HepG2 (cell line): ENCODE measurements around the gene JPT2. TPM values are rescaled to one million over a fixed set of nuclear protein-coding genes. Genes with fewer than 3 reads are reported as not detected.
A peak's percentile ranks its signal among the peaks of the same experiment; 100 is the strongest.

Experiments used
- AGO2 ChIP-seq: fragments of 200-400 bp; formaldehyde crosslinking; optimal IDR thresholded peaks from 2 replicates; pipeline ENCODE3; 2017; ENCODE audit warnings: mild to moderate bottlenecking, low read depth, low read length, moderate library complexity
- ELF1 ChIP-seq: sonication (generic); formaldehyde crosslinking; IDR thresholded peaks from 2 replicates; pipeline ENCODE4 v1.4.0; 2020; ENCODE audit warnings: missing genetic modification reagents
- GTF2F1 ChIP-seq: fragments of 150-350 bp; IDR thresholded peaks from 2 replicates; pipeline ENCODE4 v1.6.1; 2014; ENCODE audit warnings: low read length
- HNRNPLL ChIP-seq: fragments of 200-400 bp; formaldehyde crosslinking; IDR thresholded peaks from 2 replicates; pipeline ENCODE4 v1.6.1; 2017; ENCODE audit warnings: mild to moderate bottlenecking, low read depth, low read length; ENCODE audit not compliant: poor library complexity, severe bottlenecking
- MZF1 ChIP-seq: sonication (generic); formaldehyde crosslinking; IDR thresholded peaks from 2 replicates; pipeline ENCODE4 v1.8.1; 2023; ENCODE audit warnings: mild to moderate bottlenecking, missing genetic modification reagents, borderline replicate concordance
- RAD51 ChIP-seq: fragments of 450-650 bp; IDR thresholded peaks from 2 replicates; pipeline ENCODE4 v1.6.1; 2016; ENCODE audit warnings: borderline replicate concordance
- SOX13 ChIP-seq, 3 experiments: fragments of 450-650 bp in 1 of 3; sonication (generic) in 1 of 3; formaldehyde crosslinking in 1 of 3; IDR thresholded peaks in 2 of 3; conservative IDR thresholded peaks in 1 of 3; 2 replicates each; pipeline versions ENCODE4 v1.5.0 to v1.6.1; 2016 to 2020; ENCODE audit warnings: antibody characterized with exemption in 1 of 3, mild to moderate bottlenecking in 1 of 3, missing compliant biosample characterization in 1 of 3, missing genetic modification reagents in 1 of 3, moderate library complexity in 1 of 3
- TMF1 ChIP-seq: sonication (generic); formaldehyde crosslinking; IDR thresholded peaks from 2 replicates; pipeline ENCODE4 v1.8.1; 2022; ENCODE audit warnings: low read depth, missing genetic modification reagents
- ZBTB14 ChIP-seq: sonication (generic); formaldehyde crosslinking; IDR thresholded peaks from 2 replicates; pipeline ENCODE4 v1.4.0; 2020; ENCODE audit warnings: missing genetic modification reagents
- ZFP62 ChIP-seq: sonication (generic); formaldehyde crosslinking; IDR thresholded peaks from 2 replicates; pipeline ENCODE4 v1.4.0; 2020; ENCODE audit warnings: missing genetic modification reagents
- ZNF234 ChIP-seq: sonication (generic); formaldehyde crosslinking; conservative IDR thresholded peaks from 2 replicates; pipeline ENCODE4 v1.5.1; 2020; ENCODE audit warnings: mild to moderate bottlenecking, missing genetic modification reagents
- ZNF34 ChIP-seq: sonication (generic); formaldehyde crosslinking; IDR thresholded peaks from 2 replicates; pipeline ENCODE4 v1.4.0; 2020; ENCODE audit warnings: mild to moderate bottlenecking, missing genetic modification reagents, borderline replicate concordance
- ZNF382 ChIP-seq: sonication (generic); formaldehyde crosslinking; IDR thresholded peaks from 2 replicates; pipeline ENCODE4 v1.5.0; 2020; ENCODE audit warnings: missing genetic modification reagents, mild to moderate bottlenecking, borderline replicate concordance
- ZNF567 ChIP-seq: sonication (generic); formaldehyde crosslinking; IDR thresholded peaks from 2 replicates; pipeline ENCODE4 v1.8.1; 2023; ENCODE audit warnings: mild to moderate bottlenecking, missing genetic modification reagents, borderline replicate concordance
- ZNF589 ChIP-seq: sonication (generic); formaldehyde crosslinking; conservative IDR thresholded peaks from 2 replicates; pipeline ENCODE4 v1.8.0; 2022; ENCODE audit warnings: mild to moderate bottlenecking, moderate library complexity, missing genetic modification reagents
- ZSCAN12 ChIP-seq: sonication (generic); formaldehyde crosslinking; IDR thresholded peaks from 2 replicates; pipeline ENCODE4 v1.9.0; 2021; ENCODE audit warnings: mild to moderate bottlenecking, missing genetic modification reagents
- ZSCAN31 ChIP-seq: sonication (generic); formaldehyde crosslinking; IDR thresholded peaks from 2 replicates; pipeline ENCODE4 v1.5.0; 2020; ENCODE audit warnings: low read depth, mild to moderate bottlenecking, missing genetic modification reagents
- polyA plus RNA-seq, 8 experiments: library from polyadenylated mRNA; depleted of rRNA in 3 of 8; stranded (reverse) in 7 of 8; unstranded in 1 of 8; fragments of >200 nt; fragmentation: Illumina TruSeq in 4 of 8; extraction: Trizol in 4 of 8; gene quantifications; 2 replicates each; pipeline versions ENCODE4 v1.2.1 to v1.2.3, GENCODE V29; 2011 to 2016; ENCODE audit warnings: low read depth in 4 of 8, missing spikeins in 1 of 8, mixed read lengths in 1 of 8; ENCODE audit not compliant: insufficient read depth in 1 of 8
- total RNA-seq, 5 experiments: library from RNA; depleted of rRNA; stranded (reverse); fragments of >200 nt; fragmentation: Illumina TruSeq; extraction: Trizol; gene quantifications; 2 replicates each; pipeline ENCODE4 v1.2.3, GENCODE V29; 2016; ENCODE audit warnings: low read depth in 1 of 5
- TF ChIP-seq, protein P1 (sequence below), 2 experiments: fragments of 450-650 bp in 1 of 2; sonication (generic) in 1 of 2; formaldehyde crosslinking; IDR thresholded peaks; 2 replicates each; pipeline versions ENCODE4 v1.5.0 to v1.8.0; 2020 to 2022; ENCODE audit warnings: mild to moderate bottlenecking in 1 of 2, missing genetic modification reagents in 1 of 2
- TF ChIP-seq, protein P2 (sequence below): fragments of 450-650 bp; IDR thresholded peaks from 2 replicates; pipeline ENCODE4 v1.6.1; 2017
- TF ChIP-seq, protein P3 (sequence below), 2 experiments: sonication (generic) in 1 of 2; formaldehyde crosslinking in 1 of 2; IDR thresholded peaks; 2 replicates each; pipeline versions ENCODE4 v1.4.0 to v1.6.1; 2016 to 2020; ENCODE audit warnings: borderline replicate concordance in 1 of 2, low read depth in 1 of 2, mild to moderate bottlenecking in 1 of 2, missing genetic modification reagents in 1 of 2

The JPT2 gene
- total and polyA plus RNA-seq, 2 of the 13 experiments (the other 11 are each of a cell fraction or from before 2014, with no cell fraction given) = 53.5 to 89.4 TPM

GRCh38 chr16:1677942-1678499, at the start of gene JPT2 (continued):
- peak; percentile 69 for TF ChIP-seq HNRNPLL
- TF ChIP-seq, protein P1, sequence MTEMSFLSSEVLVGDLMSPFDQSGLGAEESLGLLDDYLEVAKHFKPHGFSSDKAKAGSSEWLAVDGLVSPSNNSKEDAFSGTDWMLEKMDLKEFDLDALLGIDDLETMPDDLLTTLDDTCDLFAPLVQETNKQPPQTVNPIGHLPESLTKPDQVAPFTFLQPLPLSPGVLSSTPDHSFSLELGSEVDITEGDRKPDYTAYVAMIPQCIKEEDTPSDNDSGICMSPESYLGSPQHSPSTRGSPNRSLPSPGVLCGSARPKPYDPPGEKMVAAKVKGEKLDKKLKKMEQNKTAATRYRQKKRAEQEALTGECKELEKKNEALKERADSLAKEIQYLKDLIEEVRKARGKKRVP (CRISPR knock-in tag; IDR thresholded peaks at IDR 0.05) = no peak
- TF ChIP-seq ELF1 = no peak
- no peak for TF ChIP-seq ZSCAN31
- TF ChIP-seq ZNF567 (CRISPR knock-in tag) = no peak
- no peak for TF ChIP-seq ZNF589 (CRISPR knock-in tag)
- TF ChIP-seq MZF1 = no peak
- TF ChIP-seq ZNF234 (CRISPR knock-in tag) = 0 out of 2 replicates have a peak, but pooled peaks have one; percentile 6
- TF ChIP-seq, protein P2, sequence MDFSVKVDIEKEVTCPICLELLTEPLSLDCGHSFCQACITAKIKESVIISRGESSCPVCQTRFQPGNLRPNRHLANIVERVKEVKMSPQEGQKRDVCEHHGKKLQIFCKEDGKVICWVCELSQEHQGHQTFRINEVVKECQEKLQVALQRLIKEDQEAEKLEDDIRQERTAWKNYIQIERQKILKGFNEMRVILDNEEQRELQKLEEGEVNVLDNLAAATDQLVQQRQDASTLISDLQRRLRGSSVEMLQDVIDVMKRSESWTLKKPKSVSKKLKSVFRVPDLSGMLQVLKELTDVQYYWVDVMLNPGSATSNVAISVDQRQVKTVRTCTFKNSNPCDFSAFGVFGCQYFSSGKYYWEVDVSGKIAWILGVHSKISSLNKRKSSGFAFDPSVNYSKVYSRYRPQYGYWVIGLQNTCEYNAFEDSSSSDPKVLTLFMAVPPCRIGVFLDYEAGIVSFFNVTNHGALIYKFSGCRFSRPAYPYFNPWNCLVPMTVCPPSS = no peak
- TF ChIP-seq ZFP62 (CRISPR knock-in tag) = no peak
- TF ChIP-seq AGO2 = peak; percentile 86
- TF ChIP-seq, protein P3, sequence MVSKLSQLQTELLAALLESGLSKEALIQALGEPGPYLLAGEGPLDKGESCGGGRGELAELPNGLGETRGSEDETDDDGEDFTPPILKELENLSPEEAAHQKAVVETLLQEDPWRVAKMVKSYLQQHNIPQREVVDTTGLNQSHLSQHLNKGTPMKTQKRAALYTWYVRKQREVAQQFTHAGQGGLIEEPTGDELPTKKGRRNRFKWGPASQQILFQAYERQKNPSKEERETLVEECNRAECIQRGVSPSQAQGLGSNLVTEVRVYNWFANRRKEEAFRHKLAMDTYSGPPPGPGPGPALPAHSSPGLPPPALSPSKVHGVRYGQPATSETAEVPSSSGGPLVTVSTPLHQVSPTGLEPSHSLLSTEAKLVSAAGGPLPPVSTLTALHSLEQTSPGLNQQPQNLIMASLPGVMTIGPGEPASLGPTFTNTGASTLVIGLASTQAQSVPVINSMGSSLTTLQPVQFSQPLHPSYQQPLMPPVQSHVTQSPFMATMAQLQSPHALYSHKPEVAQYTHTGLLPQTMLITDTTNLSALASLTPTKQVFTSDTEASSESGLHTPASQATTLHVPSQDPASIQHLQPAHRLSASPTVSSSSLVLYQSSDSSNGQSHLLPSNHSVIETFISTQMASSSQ (IDR thresholded peaks at IDR 0.05; ENCODE audit: low read depth) = no peak
- TF ChIP-seq, protein P3 (CRISPR knock-in tag; IDR thresholded peaks at IDR 0.05; ENCODE audit: borderline replicate concordance) = no peak
- no peak for TF ChIP-seq SOX13 (IDR thresholded peaks at IDR 0.05)
- TF ChIP-seq SOX13 (CRISPR knock-in tag; conservative IDR thresholded peaks at IDR 0.05 in 1 of 2, IDR thresholded peaks at IDR 0.05 in 1 of 2) = no peak
- no peak for TF ChIP-seq ZNF382
- peak; percentile 67 for TF ChIP-seq ZBTB14 (CRISPR knock-in tag)
- TF ChIP-seq ZNF34 (CRISPR knock-in tag) = no peak
- TF ChIP-seq TMF1 (CRISPR knock-in tag) = 0 out of 2 replicates have a peak, but pooled peaks have one; percentile 44
- no peak for TF ChIP-seq RAD51
- TF ChIP-seq ZSCAN12 (CRISPR knock-in tag) = no peak
- no peak for TF ChIP-seq GTF2F1
